Hepatocyte (in vitro differentiated cells): ENCODE results near the gene LUZP2. TPM values are rescaled to one million over a fixed set of nuclear protein-coding genes. Genes with fewer than 3 reads are reported as not detected.

Source experiments
- DNase-seq: peaks from one replicate; pipeline ENCODE4 v3.0.0-alpha.2; 2016; ENCODE audit warnings: low spot score
- H2AFZ ChIP-seq: fragments of 200-600 bp; sonication (generic); 2 replicates; pipeline ENCODE4 v1.6.0; 2016; ENCODE audit warnings: antibody characterized with exemption, mild to moderate bottlenecking
- H3K27ac ChIP-seq: fragments of 200-600 bp; sonication (generic); 2 replicates; pipeline ENCODE4 v1.5.1; 2016; ENCODE audit warnings: mild to moderate bottlenecking
- H3K27me3 ChIP-seq: fragments of 200-600 bp; sonication (generic); 2 replicates; pipeline ENCODE4 v1.6.1; 2016
- H3K36me3 ChIP-seq: fragments of 200-600 bp; sonication (generic); replicated peaks from 2 replicates; pipeline ENCODE4 v1.5.1; 2016; ENCODE audit warnings: low read depth; ENCODE audit not compliant: insufficient read depth
- H3K4me1 ChIP-seq: fragments of 200-600 bp; sonication (generic); 2 replicates; pipeline ENCODE4 v1.5.1; 2016; ENCODE audit warnings: mild to moderate bottlenecking, moderate library complexity; ENCODE audit not compliant: insufficient read depth
- H3K4me2 ChIP-seq: fragments of 200-600 bp; sonication (generic); 2 replicates; pipeline ENCODE4 v1.6.0; 2016
- H3K4me3 ChIP-seq: fragments of 200-600 bp; sonication (generic); 2 replicates; pipeline ENCODE4 v1.5.1; 2016; ENCODE audit warnings: mild to moderate bottlenecking
- H3K79me2 ChIP-seq: fragments of 200-600 bp; sonication (generic); 2 replicates; pipeline ENCODE4 v1.6.0; 2017; ENCODE audit warnings: mild to moderate bottlenecking
- H3K9me2 ChIP-seq: fragments of 200-600 bp; sonication (generic); replicated peaks from 2 replicates; pipeline ENCODE4 v1.6.0; 2017; ENCODE audit warnings: mild to moderate bottlenecking; ENCODE audit not compliant: insufficient read depth
- H3K9me3 ChIP-seq: fragments of 200-600 bp; sonication (generic); 2 replicates; pipeline ENCODE4 v1.5.1; 2016; ENCODE audit warnings: low read depth, mild to moderate bottlenecking
- H4K20me1 ChIP-seq: fragments of 200-600 bp; sonication (generic); 2 replicates; pipeline ENCODE4 v1.6.0; 2016; ENCODE audit warnings: mild to moderate bottlenecking; ENCODE audit not compliant: insufficient read depth, poor library complexity, severe bottlenecking
- EZH2 ChIP-seq: fragments of 200-600 bp; sonication (generic); IDR thresholded peaks from 2 replicates; pipeline ENCODE4 v1.6.1; 2016; ENCODE audit warnings: antibody characterized with exemption, mild to moderate bottlenecking, borderline replicate concordance
- EZH2phosphoT487 ChIP-seq: fragments of 200-600 bp; sonication (generic); IDR thresholded peaks from one replicate; pipeline ENCODE4 v1.6.1; 2018; ENCODE audit warnings: antibody characterized with exemption, mild to moderate bottlenecking, low read depth, moderate library complexity; ENCODE audit not compliant: unreplicated experiment, severe bottlenecking
- WGBS: methylation state at CpG from one replicate; pipeline ENCODE4 v1.1.6; 2016; ENCODE audit warnings: low lambda C conversion rate; ENCODE audit errors: missing lambda C conversion rate; 5-methylcytosine and 5-hydroxymethylcytosine counted together
- polyA plus RNA-seq: library from polyadenylated mRNA; unstranded; fragments of >200 nt; fragmentation: Nextera tagmentation; extraction: Ambion mirVana; gene quantifications from 2 replicates; pipeline ENCODE4 v1.2.1, GENCODE V29; 2016
- total RNA-seq: library from RNA; depleted of rRNA; stranded (reverse); fragments of >200 nt; gene quantifications from 2 replicates; pipeline ENCODE4 v1.2.3, GENCODE V29; 2014
- TF ChIP-seq, protein P1 (sequence below): fragments of 200-600 bp; sonication (generic); IDR thresholded peaks from 2 replicates; pipeline ENCODE4 v1.5.1; 2016; ENCODE audit warnings: antibody characterized with exemption, mild to moderate bottlenecking; ENCODE audit not compliant: poor library complexity

Gene LUZP2
- total and polyA plus RNA-seq, 2 experiments from 2014 or later, result 2.2 to 7.9 TPM

DNA sequence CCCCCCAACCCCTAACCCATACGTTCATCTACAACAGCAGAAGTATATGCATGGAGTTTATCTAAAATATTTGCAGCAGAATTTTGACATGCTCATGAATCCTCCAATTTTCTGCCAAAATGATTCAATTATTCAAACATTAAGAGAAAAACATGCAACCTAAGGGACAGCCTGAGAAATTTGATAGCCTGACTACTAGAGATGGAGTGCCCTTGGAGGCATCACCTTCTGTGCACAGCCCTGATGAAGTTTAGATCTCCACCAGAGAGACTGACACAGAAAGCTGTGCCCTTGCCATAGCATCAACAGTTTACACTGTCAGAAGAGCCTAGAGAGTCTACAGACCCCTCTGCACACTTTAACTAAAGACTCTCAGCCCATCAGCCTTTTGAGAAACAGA, 217.7 kb downstream of the LUZP2 start:
- no peaks in the 10 kb centered on the region for H3K4me1 ChIP-seq
- H3K9me3 ChIP-seq, result no peaks in the 10 kb centered on the region
- no peaks in the 10 kb centered on the region for H3K9me2 ChIP-seq
- no peak overlapping the region for H3K27ac ChIP-seq
- no peak overlapping the region for H2AFZ ChIP-seq
- H3K4me2 ChIP-seq, result no peak overlapping the region
- no peak for DNase-seq
- 93% methylated on average over 1 of the region's 1 CpG for WGBS
- no peaks in the 10 kb centered on the region for H3K36me3 ChIP-seq
- no peaks in the 10 kb centered on the region for H3K27me3 ChIP-seq
- TF ChIP-seq EZH2, result no peak
- TF ChIP-seq, protein P1, sequence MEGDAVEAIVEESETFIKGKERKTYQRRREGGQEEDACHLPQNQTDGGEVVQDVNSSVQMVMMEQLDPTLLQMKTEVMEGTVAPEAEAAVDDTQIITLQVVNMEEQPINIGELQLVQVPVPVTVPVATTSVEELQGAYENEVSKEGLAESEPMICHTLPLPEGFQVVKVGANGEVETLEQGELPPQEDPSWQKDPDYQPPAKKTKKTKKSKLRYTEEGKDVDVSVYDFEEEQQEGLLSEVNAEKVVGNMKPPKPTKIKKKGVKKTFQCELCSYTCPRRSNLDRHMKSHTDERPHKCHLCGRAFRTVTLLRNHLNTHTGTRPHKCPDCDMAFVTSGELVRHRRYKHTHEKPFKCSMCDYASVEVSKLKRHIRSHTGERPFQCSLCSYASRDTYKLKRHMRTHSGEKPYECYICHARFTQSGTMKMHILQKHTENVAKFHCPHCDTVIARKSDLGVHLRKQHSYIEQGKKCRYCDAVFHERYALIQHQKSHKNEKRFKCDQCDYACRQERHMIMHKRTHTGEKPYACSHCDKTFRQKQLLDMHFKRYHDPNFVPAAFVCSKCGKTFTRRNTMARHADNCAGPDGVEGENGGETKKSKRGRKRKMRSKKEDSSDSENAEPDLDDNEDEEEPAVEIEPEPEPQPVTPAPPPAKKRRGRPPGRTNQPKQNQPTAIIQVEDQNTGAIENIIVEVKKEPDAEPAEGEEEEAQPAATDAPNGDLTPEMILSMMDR, result no peak
- H3K4me3 ChIP-seq, result no peak overlapping the region
- no peaks in the 10 kb centered on the region for H3K79me2 ChIP-seq
- H4K20me1 ChIP-seq, result no peaks in the 10 kb centered on the region

DNA sequence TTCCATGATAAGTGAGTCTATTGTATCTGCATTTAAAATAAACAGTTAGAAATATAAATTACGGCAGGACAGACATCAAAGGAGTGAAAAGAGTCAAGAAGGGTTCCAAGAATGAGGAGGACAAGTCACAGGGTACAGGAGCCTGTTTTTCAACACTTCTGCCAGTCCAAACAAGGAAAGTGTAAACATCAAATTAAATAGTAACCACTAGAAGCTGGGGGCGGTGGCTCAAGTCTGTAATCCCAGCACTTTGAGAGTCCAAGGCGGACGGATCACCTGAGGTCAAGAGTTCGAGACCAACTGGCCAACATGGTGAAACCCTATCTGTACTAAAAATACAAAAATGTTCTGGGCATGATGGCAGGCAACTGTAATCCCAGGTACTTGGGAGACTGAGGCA, 219.6 kb downstream of the LUZP2 start:
- no peak overlapping the region for H3K4me2 ChIP-seq
- no peaks in the 10 kb centered on the region for H4K20me1 ChIP-seq
- no peaks in the 10 kb centered on the region for H3K27me3 ChIP-seq
- TF ChIP-seq EZH2phosphoT487, result no peak
- TF ChIP-seq EZH2, result no peak
- TF ChIP-seq, protein P1, result no peak
- H3K36me3 ChIP-seq, result no peaks in the 10 kb centered on the region
- DNase-seq, result no peak
- 83% methylated on average over 5 of the region's 5 CpGs for WGBS
- H3K4me1 ChIP-seq, result no peaks in the 10 kb centered on the region
- H3K79me2 ChIP-seq, result no peaks in the 10 kb centered on the region
- no peaks in the 10 kb centered on the region for H3K9me3 ChIP-seq
- H3K27ac ChIP-seq, result no peak overlapping the region
- H3K9me2 ChIP-seq, result no peaks in the 10 kb centered on the region
- no peak overlapping the region for H3K4me3 ChIP-seq
- no peak overlapping the region for H2AFZ ChIP-seq

DNA sequence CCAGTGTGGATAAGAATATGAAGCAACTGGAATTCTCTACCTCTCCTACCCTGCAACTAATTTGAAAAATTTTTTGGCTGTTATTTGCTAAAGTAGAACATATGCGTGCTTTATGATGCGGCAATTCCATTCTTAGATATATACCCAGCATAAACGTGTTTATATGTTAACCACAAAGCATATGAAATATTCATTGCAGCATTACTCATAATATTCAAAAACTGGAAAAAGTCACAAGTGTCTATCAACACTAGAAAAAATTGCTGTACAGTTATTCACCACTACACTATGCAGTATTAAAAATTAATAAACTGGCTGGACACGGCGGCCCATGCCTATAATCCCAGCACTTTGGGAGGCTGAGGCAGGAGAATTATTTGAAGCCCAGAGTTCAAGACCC, 226.4 kb downstream of the LUZP2 start:
- Histone ChIP-seq H4K20me1 (no peaks in the 10 kb centered on the region), H3K4me1 (no peaks in the 10 kb centered on the region), H2AFZ (no peak overlapping the region), H3K4me2 (no peak overlapping the region), H3K27me3 (no peaks in the 10 kb centered on the region), H3K27ac (no peak overlapping the region), H3K36me3 (no peaks in the 10 kb centered on the region), H3K9me3 (no peaks in the 10 kb centered on the region), H3K4me3 (no peak overlapping the region), H3K79me2 (no peaks in the 10 kb centered on the region), H3K9me2 (no peaks in the 10 kb centered on the region)
- TF ChIP-seq EZH2phosphoT487 (no peak), EZH2 (no peak)
- TF ChIP-seq, protein P1, result no peak
- no peak for DNase-seq
- WGBS, result 90% methylated on average over 5 of the region's 5 CpGs

DNA sequence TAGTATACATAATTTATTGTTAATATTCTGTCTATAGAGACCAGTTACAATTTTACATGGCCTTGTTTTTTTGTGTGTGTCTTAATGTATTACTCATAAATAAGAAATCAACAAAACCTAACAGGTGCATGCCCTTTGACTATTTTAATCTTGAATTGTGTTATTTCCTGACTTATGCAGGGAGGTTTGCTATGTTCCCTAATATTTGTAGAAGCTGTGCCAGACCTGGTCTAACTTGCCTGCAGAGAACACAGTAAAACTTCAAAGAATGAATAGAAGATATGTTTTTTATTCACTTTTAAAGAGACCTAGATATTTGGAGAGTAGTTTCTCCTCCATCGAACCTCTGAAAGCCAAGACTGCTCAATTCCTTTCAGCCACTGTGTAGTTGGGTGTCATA, 234.7 kb downstream of the LUZP2 start:
- no peaks in the 10 kb centered on the region for H3K36me3 ChIP-seq
- H3K27me3 ChIP-seq, result no peaks in the 10 kb centered on the region
- H4K20me1 ChIP-seq, result no peaks in the 10 kb centered on the region
- H3K27ac ChIP-seq, result no peak overlapping the region
- H3K4me3 ChIP-seq, result no peak overlapping the region
- WGBS, result 81% methylated on average over 1 of the region's 1 CpG
- H3K79me2 ChIP-seq, result no peaks in the 10 kb centered on the region
- H3K4me1 ChIP-seq, result no peaks in the 10 kb centered on the region
- no peaks in the 10 kb centered on the region for H3K9me2 ChIP-seq
- H2AFZ ChIP-seq, result no peak overlapping the region
- TF ChIP-seq EZH2phosphoT487 (no peak), EZH2 (no peak)
- TF ChIP-seq, protein P1, result no peak
- no peaks in the 10 kb centered on the region for H3K9me3 ChIP-seq
- no peak overlapping the region for H3K4me2 ChIP-seq
- no peak for DNase-seq
